Nephron (organoid): Measurements from ENCODE around the gene CBARP.

Experiments used
- H3K27ac Mint-ChIP-seq, 3 experiments: 2 replicates each; pipeline ENCODE4 v1.8.0; 2020; ENCODE audit warnings: mixed read lengths in 3 of 3, mild to moderate bottlenecking in 2 of 3, moderate library complexity in 1 of 3
- H3K27me3 Mint-ChIP-seq: 2 replicates; pipeline ENCODE4 v1.8.0; 2021; ENCODE audit warnings: low read depth, mild to moderate bottlenecking, moderate library complexity, mixed read lengths
- H3K36me3 Mint-ChIP-seq: 2 replicates; pipeline ENCODE4 v1.8.0; 2020; ENCODE audit warnings: low read depth, mixed read lengths
- H3K4me1 Mint-ChIP-seq: 2 replicates; pipeline ENCODE4 v1.8.0; 2020; ENCODE audit warnings: mixed read lengths
- H3K4me3 Mint-ChIP-seq, 3 experiments: 2 replicates each; pipeline ENCODE4 v1.8.0; 2020; ENCODE audit warnings: mild to moderate bottlenecking in 3 of 3, mixed read lengths in 3 of 3, moderate library complexity in 2 of 3
- H3K9me3 Mint-ChIP-seq: 2 replicates; pipeline ENCODE4 v1.8.0; 2020; ENCODE audit warnings: mixed read lengths
- CTCF ChIP-seq, 3 experiments: fragments of 200-600 bp; sonication (generic); IDR thresholded peaks; one replicate each; pipeline ENCODE4 v1.5.0; 2021; ENCODE audit warnings: antibody characterized with exemption in 3 of 3; ENCODE audit not compliant: unreplicated experiment in 3 of 3

The CBARP gene

GRCh38 chr19:1266129-1266915, 28.5 kb upstream of the CBARP start:
- Mint-ChIP-seq H3K4me1 (peaks cover 73% of the 10 kb centered on the region), H3K27me3 (peaks cover 10% of the 10 kb centered on the region), H3K36me3 (peaks cover 15% of the 10 kb centered on the region), H3K9me3 (no peaks in the 10 kb centered on the region), H3K4me3 (peak overlapping the region; percentile 52 to 69 (median 57)), H3K27ac (peak overlapping the region; percentile 77 to 83 (median 78))
- TF ChIP-seq CTCF (IDR thresholded peaks at IDR 0.05; ENCODE audit: unreplicated experiment in 3 of 3), result no peak

GRCh38 chr19:1265615-1266128, 27.9 kb upstream of the CBARP start:
- peak overlapping the region; percentile 69 to 73 (median 70) for H3K4me3 Mint-ChIP-seq
- H3K4me1 Mint-ChIP-seq, result peaks cover 69% of the 10 kb centered on the region
- peaks cover 8% of the 10 kb centered on the region for H3K36me3 Mint-ChIP-seq
- no peaks in the 10 kb centered on the region for H3K9me3 Mint-ChIP-seq
- peak overlapping the region; percentile 77 to 88 (median 83) for H3K27ac Mint-ChIP-seq
- peaks cover 10% of the 10 kb centered on the region for H3K27me3 Mint-ChIP-seq
- TF ChIP-seq CTCF (IDR thresholded peaks at IDR 0.05; ENCODE audit: unreplicated experiment in 3 of 3), result no peak

- H3K9me3 Mint-ChIP-seq, result no peaks in the 10 kb centered on the region
- peaks cover 3% of the 10 kb centered on the region for H3K36me3 Mint-ChIP-seq
- peaks cover 10% of the 10 kb centered on the region for H3K27me3 Mint-ChIP-seq
- peaks cover 62% of the 10 kb centered on the region for H3K4me1 Mint-ChIP-seq
- H3K27ac Mint-ChIP-seq, result peak overlapping the region; percentile 77 to 95 (median 85)
- H3K4me3 Mint-ChIP-seq, result peak overlapping the region; percentile 69 to 73 (median 70)
- no peak for TF ChIP-seq CTCF (IDR thresholded peaks at IDR 0.05; ENCODE audit: unreplicated experiment in 3 of 3)
Observed at GRCh38 chr19:1264801-1265614, 27.2 kb upstream of the CBARP start.

- H3K4me1 Mint-ChIP-seq, result peaks cover 52% of the 10 kb centered on the region
- H3K36me3 Mint-ChIP-seq, result no peaks in the 10 kb centered on the region
- H3K27ac Mint-ChIP-seq, result peak overlapping the region; percentile 91 to 95 (median 93)
- H3K4me3 Mint-ChIP-seq, result peak overlapping the region; percentile 73 to 76 (median 74)
- peaks cover 6% of the 10 kb centered on the region for H3K27me3 Mint-ChIP-seq
- H3K9me3 Mint-ChIP-seq, result no peaks in the 10 kb centered on the region
- TF ChIP-seq CTCF (IDR thresholded peaks at IDR 0.05; ENCODE audit: unreplicated experiment in 3 of 3), result no peak
Observed at GRCh38 chr19:1263188-1263587, 25.4 kb upstream of the CBARP start.

GRCh38 chr19:1262623-1263123, 24.9 kb upstream of the CBARP start:
- peaks cover 6% of the 10 kb centered on the region for H3K27me3 Mint-ChIP-seq
- TF ChIP-seq CTCF (IDR thresholded peaks at IDR 0.05; ENCODE audit: unreplicated experiment in 3 of 3), result no peak
- peaks cover 5% of the 10 kb centered on the region for H3K36me3 Mint-ChIP-seq
- H3K4me3 Mint-ChIP-seq, result peak overlapping the region; percentile 73 to 76 (median 74)
- H3K9me3 Mint-ChIP-seq, result no peaks in the 10 kb centered on the region
- H3K27ac Mint-ChIP-seq, result peak overlapping the region; percentile 91 to 95 (median 93)
- peaks cover 52% of the 10 kb centered on the region for H3K4me1 Mint-ChIP-seq
